DMS114 treated with DMSO at 0.1 percent for 48 hours (cell line): ENCODE results near the gene ALOX12B.
"Not testable (repeated sequence)": the region's sequence is repeated elsewhere in the genome, so short reads cannot be mapped to it uniquely, and the experiment has no call there.

Experiments
- DNase-seq: peaks from one replicate; lab custom pipeline; 2025; ENCODE audit not compliant: unreplicated experiment; lab: John Stamatoyannopoulos, UW

The ALOX12B gene

GRCh38 chr17:8046929-8047768, 40.4 kb downstream of the ALOX12B start:
- DNase-seq, result no peak

DNA sequence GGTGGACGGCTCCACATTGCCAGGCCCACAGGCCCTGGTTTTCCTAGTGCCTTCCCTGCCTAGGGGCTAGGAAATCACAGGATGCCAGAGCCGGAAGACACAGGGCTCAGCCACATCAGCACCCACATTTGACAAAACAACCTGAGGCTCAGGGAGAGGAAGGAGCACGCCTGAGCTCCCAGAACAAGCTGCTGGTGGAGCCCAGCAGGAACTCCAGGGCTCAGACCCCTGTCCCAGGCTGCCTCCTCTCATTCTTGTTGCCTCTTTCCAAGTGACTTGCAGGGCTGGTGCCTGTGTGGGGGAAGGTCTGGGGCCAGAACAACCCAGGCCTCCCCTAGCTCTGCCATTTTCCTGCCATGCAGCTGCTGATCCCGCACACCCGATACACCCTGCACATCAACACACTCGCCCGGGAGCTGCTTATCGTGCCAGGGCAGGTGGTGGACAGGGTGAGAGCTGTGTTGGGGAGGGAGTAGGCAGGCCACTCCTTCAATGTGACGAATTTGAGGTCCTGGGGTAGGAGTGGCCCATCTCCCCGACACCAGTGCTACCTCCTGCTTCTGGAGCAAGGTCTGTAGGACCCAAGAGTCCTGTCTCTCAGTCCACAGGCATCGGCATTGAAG, 41.1 kb downstream of the ALOX12B start:
- DNase-seq, result no peak

DNA sequence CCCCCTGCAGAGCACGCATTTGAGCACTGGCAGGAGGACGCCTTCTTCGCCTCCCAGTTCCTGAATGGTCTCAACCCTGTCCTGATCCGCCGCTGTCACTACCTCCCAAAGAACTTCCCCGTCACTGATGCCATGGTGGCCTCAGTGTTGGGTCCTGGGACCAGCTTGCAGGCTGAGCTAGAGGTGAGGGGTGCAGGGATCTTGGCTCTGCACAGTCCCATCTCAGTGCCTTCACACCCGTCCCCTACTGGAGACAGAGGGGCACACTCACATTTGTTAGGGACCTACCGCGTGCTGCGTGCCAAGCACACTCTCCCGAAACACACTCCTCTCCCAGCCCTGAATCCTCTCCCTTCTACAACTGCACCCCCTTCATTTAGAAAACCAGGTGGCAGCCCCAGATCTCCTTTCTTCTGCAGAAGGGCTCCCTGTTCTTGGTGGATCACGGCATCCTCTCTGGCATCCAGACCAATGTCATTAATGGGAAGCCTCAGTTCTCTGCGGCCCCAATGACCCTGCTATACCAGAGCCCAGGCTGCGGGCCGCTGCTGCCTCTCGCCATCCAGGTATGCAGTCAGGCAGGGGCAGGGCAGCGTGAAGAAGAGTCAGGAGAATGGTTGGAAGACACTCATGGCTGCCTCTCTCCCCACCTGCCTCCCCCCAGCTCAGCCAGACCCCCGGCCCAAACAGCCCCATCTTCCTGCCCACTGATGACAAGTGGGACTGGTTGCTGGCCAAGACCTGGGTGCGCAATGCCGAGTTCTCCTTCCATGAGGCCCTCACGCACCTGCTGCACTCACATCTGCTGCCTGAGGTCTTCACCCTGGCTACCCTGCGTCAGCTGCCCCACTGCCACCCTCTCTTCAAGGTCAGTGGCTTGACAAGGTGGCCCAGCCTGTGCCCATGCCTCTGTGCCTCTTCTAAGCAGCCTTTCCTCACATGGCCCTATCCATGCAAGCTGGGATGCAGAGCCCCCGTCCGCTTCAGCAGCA, 42.4 kb downstream of the ALOX12B start:
- no peak for DNase-seq

DNA sequence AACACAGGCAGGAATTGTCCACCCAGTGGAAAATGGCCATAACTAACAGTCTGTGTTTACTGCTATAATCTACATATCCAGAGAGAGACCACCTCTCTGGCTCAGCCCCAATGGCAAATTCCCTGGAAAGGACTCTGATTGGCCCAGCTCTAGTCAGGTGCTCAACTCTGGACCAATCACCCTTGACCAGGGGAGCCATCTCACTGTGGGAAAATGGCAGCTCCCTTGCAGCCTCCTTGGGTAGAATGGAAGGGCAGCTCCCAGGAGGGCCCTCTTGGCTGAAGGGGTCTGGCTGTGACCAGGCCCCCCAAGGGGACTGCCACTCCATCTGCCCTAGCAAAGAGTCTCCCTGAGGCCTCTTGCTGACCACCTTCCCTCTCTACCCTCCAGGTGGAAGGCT, 45.5 kb downstream of the ALOX12B start:
- no peak for DNase-seq

- peak; percentile 33 for DNase-seq
Observed at GRCh38 chr17:8041249-8041928, 46.1 kb downstream of the ALOX12B start.

GRCh38 chr17:8039611-8040168, 47.8 kb downstream of the ALOX12B start:
- no peak for DNase-seq

- DNase-seq, result no peak
Observed at GRCh38 chr17:8038954-8039610, 48.4 kb downstream of the ALOX12B start, which contains the start of gene ALOX15B. Gene ALOX15B, plus strand, starts transcription at chr17:8039059. Its CDS starts 97 bp downstream, at chr17:8039156.

DNA sequence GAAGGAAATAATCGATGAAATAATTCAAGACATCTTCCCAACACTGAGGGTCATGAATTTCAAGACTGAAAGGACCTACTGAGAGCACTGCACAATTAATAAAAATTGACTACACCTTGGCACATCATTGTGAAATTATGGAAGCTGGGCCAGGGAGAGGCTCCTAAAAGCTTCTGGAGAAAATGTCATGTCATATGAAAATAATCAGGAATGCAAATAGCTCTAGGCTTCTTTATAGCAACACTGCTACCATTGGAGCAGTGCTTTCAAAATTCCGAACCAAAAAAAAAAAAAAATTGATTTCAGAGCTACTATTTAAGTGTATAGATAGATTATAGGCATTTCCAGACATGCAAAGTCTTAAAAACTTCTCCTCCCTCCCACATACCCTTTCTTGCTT, 55.1 kb downstream of the ALOX12B start:
- DNase-seq, result no peak

GRCh38 chr17:8031950-8032349, 55.6 kb downstream of the ALOX12B start:
- DNase-seq, result no peak

- DNase-seq, result no peak
Observed at GRCh38 chr17:8031261-8031661, 56.3 kb downstream of the ALOX12B start.

DNA sequence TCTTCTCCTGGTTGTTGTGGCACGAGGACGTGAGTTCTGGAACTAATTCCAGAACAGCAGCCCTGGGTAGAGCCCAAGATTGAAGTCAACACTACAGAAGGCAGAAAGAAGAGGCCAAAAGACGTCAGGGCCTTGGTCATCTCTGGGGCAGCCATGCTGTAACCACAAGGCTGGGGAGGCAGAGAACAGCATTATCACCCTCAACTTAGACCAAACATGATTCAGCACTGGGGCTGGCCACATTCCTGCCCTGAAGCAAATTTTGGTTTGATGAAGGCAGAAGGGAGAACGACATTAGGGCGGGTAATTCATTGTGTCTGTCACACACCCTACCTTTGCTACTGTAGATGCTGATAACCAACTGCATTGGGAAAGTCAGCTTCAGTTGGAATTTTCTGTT, 58.4 kb downstream of the ALOX12B start:
- DNase-seq, result no peak

DNA sequence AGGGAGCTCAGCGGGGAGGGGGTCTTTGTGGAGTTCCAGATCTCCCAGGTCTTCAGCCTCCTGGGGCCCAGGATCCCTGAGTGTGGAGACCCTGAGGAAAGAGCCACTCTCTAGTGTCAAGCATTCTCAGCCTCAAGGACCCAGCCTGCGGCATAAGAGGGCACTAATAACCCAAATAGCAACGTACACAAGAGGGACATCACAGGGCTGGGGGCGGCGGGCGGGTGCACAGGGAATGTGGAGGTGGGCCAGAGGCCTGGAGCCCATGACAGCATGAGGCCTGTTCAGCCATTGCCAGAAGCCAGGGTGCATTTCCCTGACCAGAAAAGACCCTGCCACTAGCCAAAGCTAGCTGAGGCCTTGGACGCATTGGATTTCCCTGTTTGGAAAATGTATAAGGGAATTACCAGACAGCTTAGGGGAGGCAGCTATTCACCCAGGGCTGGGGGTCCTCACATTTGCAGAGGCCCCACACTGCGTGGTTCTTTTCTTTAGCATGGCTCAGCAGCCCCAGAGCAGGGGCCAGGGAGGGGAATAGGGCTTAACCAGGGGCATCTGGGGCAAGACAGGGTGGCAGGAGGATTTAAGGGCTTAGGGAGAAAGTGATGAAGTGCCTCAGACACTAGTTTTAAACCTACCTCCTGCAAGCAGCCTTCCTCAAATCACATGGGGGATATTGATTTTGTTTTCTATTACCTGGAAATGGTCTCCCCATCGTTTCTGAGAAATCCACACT, 62.2 kb downstream of the ALOX12B start:
- DNase-seq, result no peak

DNA sequence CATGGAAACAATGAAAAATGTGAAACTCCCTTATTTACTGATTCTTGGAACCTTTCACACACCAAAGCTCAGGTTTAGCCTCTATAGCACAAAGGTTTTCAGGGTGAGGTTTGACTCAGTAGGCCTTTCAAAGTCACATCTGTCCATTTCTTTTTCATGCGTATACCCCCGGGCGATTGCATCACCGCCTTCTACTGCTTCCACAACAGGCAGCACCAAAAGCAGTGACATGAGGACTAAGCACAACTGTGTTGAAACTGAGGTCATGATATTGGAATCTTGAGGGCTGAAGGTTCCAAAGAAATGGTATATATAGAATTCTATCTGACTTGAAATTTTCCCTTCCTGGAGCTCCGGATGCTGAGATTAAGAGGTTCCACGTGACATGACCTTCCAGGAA, 63.4 kb downstream of the ALOX12B start:
- not testable (repeated sequence) for DNase-seq
